ENCODE results near the gene RTN4IP1.
"Not testable (repeated sequence)": the region's sequence is repeated elsewhere in the genome, so short reads cannot be mapped to it uniquely, and the experiment has no call there.

The RTN4IP1 gene

GRCh38 chr6:106629103-106629858 lies at the start of gene RTN4IP1, which contains the start of gene QRSL1:
Gene RTN4IP1, minus strand, starts transcription at chr6:106629498. Its CDS starts 477 bp downstream, at chr6:106629021.
Gene QRSL1, plus strand, starts transcription at chr6:106629578. Its CDS starts 104 bp downstream, at chr6:106629682.
- peak; percentile 77 for DNase-seq

GRCh38 chr6:106677282-106677681 lies 48.0 kb upstream of the RTN4IP1 start:
- DNase-seq: no peak

DNA sequence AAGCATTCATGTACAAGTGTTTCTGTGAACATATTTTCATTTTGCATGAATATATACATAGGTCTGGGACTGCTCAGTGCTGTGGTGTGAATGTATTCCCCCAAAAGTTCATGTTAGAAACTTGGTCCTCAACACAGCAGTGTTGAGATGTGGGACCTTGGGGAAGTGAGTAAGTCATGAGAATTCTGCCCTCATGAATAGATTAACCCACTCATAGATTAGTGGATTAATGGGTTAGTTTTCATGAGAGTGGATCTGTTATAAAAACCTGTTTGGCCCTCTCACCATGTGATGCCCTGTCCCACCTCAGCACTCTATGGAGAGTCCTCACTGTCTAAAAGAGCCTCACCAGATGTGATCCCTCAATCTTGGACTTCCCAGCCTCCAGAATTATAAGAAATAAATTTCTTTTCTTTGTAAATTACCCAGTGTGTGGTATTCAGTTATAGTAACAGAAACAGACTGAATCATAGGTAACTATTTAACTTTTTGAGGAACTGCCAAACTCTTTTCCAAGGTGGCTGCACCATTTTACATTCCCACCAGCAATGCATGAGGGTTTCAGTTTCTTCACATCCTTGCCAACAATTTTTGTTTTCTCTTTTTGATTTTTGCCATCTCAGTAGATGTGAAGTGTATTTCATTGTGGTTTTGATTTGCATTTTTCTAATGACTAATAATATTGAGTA lies 45.4 kb upstream of the RTN4IP1 start:
- DNase-seq: no peak

- no peak for DNase-seq
Measured at GRCh38 chr6:106671651-106672050, 42.4 kb upstream of the RTN4IP1 start.

- DNase-seq: no peak
Measured at GRCh38 chr6:106670236-106670635, 40.9 kb upstream of the RTN4IP1 start.

- DNase-seq: no peak
Measured at GRCh38 chr6:106667022-106667402, 37.7 kb upstream of the RTN4IP1 start.

DNA sequence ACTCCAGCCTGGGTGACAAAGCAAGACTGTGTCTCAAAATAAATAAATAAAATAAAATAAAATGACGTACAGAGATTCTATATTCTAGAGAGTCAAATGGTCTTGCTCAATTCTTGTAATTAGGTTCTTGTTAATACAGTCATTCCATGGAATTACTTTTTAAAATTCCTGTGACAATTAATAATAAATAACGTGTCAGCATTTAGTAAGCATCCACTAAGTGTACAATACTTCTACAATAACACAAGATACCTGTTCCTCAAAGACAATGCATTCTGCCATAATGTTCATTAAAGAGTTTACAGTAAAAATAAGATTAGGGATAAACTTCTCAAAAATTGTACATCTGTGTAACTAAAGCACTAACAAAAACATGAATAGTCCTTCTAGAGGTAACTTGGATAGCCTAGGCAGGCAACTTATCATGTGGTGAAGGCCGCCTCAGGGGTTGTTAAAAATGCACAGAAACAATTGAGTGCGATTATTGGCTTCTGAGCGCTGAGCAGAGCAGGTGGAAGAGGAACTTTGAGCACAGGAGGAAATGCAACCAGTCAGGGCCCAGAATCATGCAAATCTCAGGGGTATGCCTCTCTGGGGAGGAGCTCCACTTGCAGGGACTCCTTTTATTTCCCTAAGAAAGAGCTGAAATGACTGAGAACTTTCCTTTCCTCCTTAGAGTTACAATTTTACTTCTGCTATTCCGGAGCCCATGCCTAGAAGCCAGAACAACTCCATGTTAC lies 37.2 kb upstream of the RTN4IP1 start:
- DNase-seq: no peak

DNA sequence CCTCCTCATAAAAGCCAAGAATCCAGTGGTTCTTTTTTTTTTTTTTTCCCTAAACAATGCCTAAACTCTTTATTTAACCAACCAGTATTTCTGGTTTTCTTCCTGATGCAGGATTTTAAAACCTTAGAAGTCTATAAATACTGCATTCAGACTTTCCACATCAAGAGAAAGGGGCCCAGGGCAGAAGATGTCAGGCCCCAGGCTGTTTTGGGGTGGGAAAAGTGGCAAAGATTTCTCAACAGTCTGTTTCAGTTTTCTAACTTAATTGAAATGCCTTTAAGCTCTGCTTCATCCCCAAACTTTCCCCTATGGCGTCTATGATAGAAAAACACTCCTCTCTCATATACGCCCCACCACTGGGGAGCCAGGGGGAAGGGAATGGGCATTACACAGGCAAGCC lies 33.2 kb upstream of the RTN4IP1 start:
- DNase-seq: no peak

DNA sequence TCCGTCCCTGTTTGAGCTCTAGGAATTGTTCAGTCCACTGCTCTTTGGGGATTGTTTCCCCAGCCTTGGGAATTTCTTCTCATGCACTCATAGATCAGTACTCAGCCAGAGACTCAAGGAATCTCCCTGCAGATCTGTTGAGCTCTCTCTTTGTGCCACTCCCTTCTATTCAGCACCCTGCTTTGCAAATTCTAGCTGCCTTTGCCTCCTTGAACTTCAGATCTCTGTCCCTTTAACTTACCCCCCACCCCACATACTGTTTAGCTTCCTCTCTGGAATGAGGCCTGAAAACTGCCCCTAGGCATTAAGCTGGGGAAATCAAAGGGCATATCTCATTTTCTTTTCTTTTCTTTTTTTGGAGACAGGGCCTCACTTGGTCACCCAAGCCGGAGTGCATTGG lies 30.6 kb upstream of the RTN4IP1 start:
- DNase-seq: no peak

DNA sequence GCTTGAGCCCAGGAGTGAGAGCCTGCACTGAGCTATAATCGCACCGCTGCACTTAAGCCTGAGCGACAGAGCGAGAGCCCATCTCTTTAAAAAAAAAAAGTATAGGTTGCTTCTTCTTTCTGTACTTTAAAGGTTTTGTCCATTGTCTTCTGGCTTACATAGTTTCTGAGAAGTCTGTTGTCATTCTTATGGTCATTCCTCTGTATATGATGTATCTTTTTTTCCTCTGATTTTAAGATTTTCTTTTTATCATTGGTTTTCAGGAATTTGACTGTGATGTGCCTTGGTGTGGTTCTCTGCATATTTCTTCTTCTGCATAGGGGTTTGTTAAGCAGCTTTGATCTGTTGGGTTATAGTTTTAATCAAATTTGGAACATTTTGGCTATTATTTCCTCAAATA lies 29.2 kb upstream of the RTN4IP1 start:
- DNase-seq: no peak

- DNase-seq: no peak
Measured at GRCh38 chr6:106648651-106649308, 19.5 kb upstream of the RTN4IP1 start.

- DNase-seq: no peak
Measured at GRCh38 chr6:106643061-106643460, 13.8 kb upstream of the RTN4IP1 start.

GRCh38 chr6:106642476-106642875 lies 13.2 kb upstream of the RTN4IP1 start:
- no peak for DNase-seq

DNA sequence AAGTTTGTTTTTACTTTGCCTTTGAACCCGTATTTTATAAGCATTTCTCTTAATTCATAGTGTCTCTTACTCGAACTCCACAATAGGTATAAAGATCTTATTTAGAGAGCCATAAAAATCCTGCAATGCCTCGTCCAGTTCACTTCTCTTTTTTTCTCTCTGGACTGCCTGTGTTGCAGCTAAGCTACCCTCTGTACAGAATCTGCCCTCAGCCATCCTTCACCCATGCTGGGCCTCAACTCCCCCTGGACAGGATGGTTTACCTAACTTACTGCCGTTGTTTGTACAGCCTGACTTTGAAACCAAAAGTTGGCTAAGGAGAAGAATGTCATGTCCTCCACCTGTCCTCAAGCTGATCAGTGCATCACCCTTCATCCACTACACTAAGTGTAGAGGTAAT lies 10.5 kb upstream of the RTN4IP1 start:
- DNase-seq: no peak

DNA sequence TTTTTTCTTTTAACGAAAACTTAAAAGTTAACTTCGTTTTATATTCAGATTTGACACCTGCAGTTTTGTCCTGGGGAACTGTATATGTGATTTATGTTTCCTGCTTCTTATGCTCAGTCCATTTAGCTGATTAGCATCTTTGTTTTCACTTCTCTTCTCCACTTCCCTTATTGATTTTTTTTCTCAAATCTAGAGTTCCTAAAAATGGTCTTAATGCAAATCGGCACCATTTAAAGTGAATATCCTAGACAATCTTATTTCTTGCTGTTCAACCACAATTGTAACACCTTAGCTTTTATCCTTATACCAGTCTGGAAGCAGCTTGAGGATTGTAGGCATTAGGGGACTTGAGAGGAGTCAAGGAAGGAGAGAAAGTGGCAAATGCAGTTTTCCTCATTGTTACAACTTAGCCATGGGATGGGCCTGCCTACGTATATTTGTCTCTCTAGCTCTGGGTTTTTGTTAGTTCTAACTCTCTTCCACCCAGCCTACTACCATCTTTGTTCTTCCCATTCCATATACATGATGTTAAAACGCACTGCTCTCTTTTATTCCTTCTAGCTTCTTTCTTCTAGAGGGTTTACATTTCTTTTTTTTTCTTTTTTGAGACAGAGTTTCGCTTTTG lies 8.5 kb upstream of the RTN4IP1 start:
- no peak for DNase-seq

DNA sequence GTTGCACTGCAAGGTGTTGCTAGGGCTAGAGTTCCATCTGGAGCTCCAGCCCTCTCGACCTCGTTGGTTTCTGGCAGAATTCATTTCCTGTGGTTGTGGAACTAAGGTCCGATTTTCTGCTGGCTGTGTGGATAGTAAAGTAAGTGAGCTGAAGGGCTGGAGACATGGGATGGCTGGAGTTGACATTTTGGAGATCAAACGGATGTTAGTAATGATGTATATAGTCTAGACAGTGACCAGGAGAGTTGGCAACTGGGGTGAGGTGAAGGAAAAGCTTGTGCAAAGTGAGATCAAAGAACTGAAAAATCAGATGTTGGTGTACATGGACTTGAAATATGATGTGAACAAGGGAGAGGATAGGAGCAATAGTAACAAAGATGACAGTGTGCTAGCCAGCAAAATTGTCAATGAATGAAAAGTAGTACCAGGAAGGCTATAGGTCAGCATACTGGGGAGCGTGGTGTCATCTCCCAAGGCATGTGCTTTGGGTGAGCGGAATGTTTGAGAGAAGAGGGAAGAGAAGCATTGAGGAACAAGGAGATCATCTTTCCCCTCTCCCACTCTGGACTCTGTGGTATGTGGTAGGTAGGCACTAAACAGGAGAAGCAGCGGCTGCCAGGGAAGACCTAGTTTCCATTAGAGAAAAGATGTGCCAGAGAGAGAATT lies 7.9 kb upstream of the RTN4IP1 start:
- DNase-seq: no peak

DNA sequence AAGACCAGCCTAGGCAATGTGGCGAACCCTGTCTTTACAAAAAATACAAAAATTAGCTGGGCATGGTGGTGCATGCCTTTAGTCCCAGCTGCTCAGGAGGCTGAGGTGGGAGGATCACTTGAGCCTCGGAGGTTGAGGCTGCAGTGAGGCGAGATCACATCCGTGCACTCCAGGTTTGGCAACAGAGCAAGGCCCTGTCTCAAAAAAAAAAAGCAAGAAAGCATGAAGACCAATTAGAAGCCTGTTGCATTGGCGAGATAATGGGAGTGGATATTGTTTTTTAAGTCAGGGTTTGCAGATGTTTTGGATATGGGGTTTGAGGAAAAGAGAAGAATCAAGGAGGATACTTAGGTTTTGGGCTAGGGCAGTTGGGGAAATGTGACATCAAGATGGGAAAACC lies 5.3 kb upstream of the RTN4IP1 start:
- no peak for DNase-seq

GRCh38 chr6:106631346-106631745 lies 2.0 kb upstream of the RTN4IP1 start:
- no peak for DNase-seq

DNA sequence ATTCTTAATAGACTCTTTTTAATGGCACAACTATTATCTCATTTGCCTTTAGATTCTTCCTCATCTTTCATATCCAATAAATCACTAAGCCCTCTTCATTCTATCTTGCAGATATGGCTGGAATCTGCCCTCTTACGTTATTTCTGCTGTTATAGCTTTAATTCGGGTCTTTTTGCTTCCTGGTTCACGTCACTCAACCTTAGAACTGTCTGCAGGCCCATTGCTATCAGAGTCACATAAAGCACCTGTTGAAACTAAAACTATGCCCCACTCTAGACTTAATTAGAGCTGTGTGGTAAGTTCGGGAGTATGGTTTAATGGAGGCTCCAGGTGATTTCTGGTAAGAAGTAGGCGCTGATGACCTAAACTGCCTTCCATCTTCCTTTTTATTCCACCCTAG lies 1.1 kb upstream of the RTN4IP1 start:
- DNase-seq: no peak

DNA sequence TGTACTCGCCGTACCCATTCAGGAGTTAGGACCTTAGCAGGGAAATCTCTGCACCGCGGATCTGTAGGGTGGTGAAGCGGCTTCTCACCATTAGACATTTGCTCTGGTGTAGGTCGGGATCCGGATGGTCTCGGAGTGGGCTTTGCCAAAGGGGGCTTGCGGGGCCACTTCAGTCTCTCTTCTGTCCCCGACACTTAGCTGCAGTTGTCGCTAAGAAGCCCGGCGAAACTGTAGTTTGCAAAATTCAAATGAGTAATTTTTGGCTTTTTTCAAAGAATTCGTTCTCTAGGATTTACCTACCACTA lies 513 bp upstream of the RTN4IP1 start:
- DNase-seq: no peak

GRCh38 chr6:106628658-106629102 lies 618 bp downstream of the RTN4IP1 start:
- no peak for DNase-seq

DNA sequence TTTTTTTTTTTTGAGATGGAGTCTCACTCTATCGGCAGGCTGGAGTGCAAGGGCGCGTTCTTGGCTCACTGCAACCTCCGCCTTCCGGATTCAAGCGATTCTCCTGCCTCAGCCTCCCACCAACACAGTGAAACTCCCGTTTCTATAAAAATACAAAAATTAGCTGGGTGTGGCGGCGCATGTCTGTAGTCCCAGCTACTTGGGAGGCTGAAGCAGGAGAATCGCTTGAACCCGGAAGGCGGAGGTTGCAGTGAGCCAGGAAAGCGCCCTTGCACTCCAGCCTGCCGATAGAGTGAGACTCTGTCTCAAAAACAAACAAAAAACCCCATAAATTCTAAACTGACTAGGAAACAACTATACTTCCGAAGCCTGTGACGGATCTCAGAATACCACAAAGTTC lies 1.5 kb downstream of the RTN4IP1 start:
- DNase-seq: not testable (repeated sequence)

Data from activated gamma-delta T cell treated with Interleukin-2 at 50 U/mL for 16 hours (primary cell).